ENCODE measurements around the gene UNC45A.

Gene UNC45A

DNA sequence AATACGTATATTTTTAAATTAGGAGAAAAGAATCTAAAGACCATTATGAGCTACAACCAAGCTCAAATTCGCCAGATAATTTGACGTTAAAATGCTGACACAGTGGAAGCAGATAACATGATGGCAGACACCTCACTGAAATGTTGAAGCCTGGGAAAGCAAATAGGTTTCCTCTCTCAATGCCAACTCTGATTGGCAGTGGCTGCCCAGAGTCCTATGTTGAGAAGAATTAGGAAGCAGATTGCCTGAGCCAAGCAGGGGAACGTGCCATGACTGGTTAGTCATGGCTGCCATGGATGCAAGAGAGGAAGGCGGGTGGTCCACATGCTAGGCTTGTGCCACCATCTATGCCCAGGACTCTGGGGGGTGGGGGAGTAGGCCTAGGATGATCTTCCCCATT, 3.2 kb downstream of the UNC45A start:
- no peak overlapping the region for H3K9ac ChIP-seq (ENCODE audit: low read depth, low read length)
- peaks cover 29% of the 10 kb centered on the region for H3K36me3 ChIP-seq (ENCODE audit: insufficient read depth, low read length)
- H3K4me1 ChIP-seq (ENCODE audit: insufficient read depth, low read length) = no peaks in the 10 kb centered on the region
- H3K9me3 ChIP-seq (ENCODE audit: control insufficient read depth, insufficient read depth, low read length) = no peaks in the 10 kb centered on the region

- Histone ChIP-seq H3K36me3 (ENCODE audit: insufficient read depth, low read length) (peaks cover 33% of the 10 kb centered on the region), H3K9ac (ENCODE audit: low read depth, low read length) (no peak overlapping the region), H3K9me3 (ENCODE audit: control insufficient read depth, insufficient read depth, low read length) (no peaks in the 10 kb centered on the region), H3K4me1 (ENCODE audit: insufficient read depth, low read length) (no peaks in the 10 kb centered on the region)
Measured at GRCh38 chr15:90939756-90940155, 4.7 kb downstream of the UNC45A start.

- peaks cover 38% of the 10 kb centered on the region for H3K36me3 ChIP-seq (ENCODE audit: insufficient read depth, low read length)
- no peaks in the 10 kb centered on the region for H3K9me3 ChIP-seq (ENCODE audit: control insufficient read depth, insufficient read depth, low read length)
- H3K9ac ChIP-seq (ENCODE audit: low read depth, low read length) = no peak overlapping the region
- H3K4me1 ChIP-seq (ENCODE audit: insufficient read depth, low read length) = no peaks in the 10 kb centered on the region
Measured at GRCh38 chr15:90941038-90941437, 6.0 kb downstream of the UNC45A start.

- Histone ChIP-seq H3K9ac (ENCODE audit: low read depth, low read length) (no peak overlapping the region), H3K4me1 (ENCODE audit: insufficient read depth, low read length) (no peaks in the 10 kb centered on the region), H3K36me3 (ENCODE audit: insufficient read depth, low read length) (peaks cover 43% of the 10 kb centered on the region), H3K9me3 (ENCODE audit: control insufficient read depth, insufficient read depth, low read length) (no peaks in the 10 kb centered on the region)
Measured at GRCh38 chr15:90942354-90943120, 7.5 kb downstream of the UNC45A start.

DNA sequence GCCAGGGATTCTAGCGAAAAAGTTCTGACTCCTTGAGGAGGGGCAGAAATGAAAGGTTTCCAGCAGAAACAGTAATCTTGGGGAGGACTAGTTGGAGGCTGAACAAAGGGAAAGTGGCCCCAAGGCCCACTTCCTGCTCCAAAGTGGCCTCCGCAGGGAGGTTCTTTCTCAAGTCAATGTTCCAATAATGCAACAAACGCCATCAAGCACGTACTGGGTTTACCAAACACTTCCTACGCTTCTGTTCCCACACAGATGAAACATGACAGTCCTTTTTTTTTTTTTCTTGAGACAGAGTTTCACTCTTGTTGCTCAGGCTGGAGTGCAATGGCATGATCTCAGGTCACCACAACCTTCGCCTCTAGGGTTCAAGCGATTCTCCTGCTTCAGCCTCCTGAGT, 10.0 kb downstream of the UNC45A start:
- Histone ChIP-seq H3K9ac (ENCODE audit: low read depth, low read length) (no peak overlapping the region), H3K9me3 (ENCODE audit: control insufficient read depth, insufficient read depth, low read length) (no peaks in the 10 kb centered on the region), H3K36me3 (ENCODE audit: insufficient read depth, low read length) (peaks cover 32% of the 10 kb centered on the region), H3K4me1 (ENCODE audit: insufficient read depth, low read length) (no peaks in the 10 kb centered on the region)

GRCh38 chr15:90946538-90946937, 11.5 kb downstream of the UNC45A start:
- Histone ChIP-seq H3K9ac (ENCODE audit: low read depth, low read length) (no peak overlapping the region), H3K4me1 (ENCODE audit: insufficient read depth, low read length) (no peaks in the 10 kb centered on the region), H3K36me3 (ENCODE audit: insufficient read depth, low read length) (peaks cover 27% of the 10 kb centered on the region), H3K9me3 (ENCODE audit: control insufficient read depth, insufficient read depth, low read length) (no peaks in the 10 kb centered on the region)

GRCh38 chr15:90946941-90947576, 12.0 kb downstream of the UNC45A start:
- H3K9ac ChIP-seq (ENCODE audit: low read depth, low read length) = no peak overlapping the region

DNA sequence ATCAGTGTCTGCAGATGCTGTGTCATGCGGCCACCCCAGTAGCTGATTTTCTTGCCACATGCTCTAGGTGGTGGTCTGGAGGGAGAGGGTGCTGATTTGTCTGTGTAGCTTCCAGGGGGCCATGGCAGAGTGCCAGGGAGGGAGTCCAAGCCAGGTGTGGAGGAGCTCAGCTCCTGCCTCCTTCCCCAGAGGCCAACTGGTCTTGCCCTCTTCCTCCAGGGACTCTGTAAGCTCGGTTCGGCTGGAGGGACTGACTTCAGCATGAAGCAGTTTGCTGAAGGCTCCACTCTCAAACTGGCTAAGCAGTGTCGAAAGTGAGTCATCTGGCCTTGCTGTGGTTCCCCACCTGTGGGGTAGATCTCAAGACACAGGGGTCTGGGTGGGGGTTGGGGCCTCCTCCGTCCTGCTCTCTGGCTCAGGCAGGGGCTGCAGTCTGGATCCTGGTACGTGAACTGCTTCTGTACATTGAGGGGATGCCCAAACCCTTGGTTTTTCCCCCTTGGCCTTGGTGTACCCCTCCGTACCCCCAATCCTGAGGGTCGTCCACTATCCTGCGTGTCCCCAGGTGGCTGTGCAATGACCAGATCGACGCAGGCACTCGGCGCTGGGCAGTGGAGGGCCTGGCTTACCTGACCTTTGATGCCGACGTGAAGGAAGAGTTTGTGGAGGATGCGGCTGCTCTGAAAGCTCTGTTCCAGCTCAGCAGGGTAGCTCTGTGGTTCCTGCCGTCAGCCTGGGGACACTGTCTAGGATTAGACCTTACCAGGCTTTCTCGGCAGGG, 12.7 kb downstream of the UNC45A start:
- Histone ChIP-seq H3K36me3 (ENCODE audit: insufficient read depth, low read length) (peaks cover 26% of the 10 kb centered on the region), H3K4me1 (ENCODE audit: insufficient read depth, low read length) (no peaks in the 10 kb centered on the region), H3K9me3 (ENCODE audit: control insufficient read depth, insufficient read depth, low read length) (no peaks in the 10 kb centered on the region), H3K9ac (ENCODE audit: low read depth, low read length) (no peak overlapping the region)

More at GRCh38 chr15:90946941-90947576, 12.0 kb downstream of the UNC45A start:
- no peaks in the 10 kb centered on the region for H3K4me1 ChIP-seq (ENCODE audit: insufficient read depth, low read length)
- H3K36me3 ChIP-seq (ENCODE audit: insufficient read depth, low read length) = peaks cover 31% of the 10 kb centered on the region
- no peaks in the 10 kb centered on the region for H3K9me3 ChIP-seq (ENCODE audit: control insufficient read depth, insufficient read depth, low read length)

- no peaks in the 10 kb centered on the region for H3K9me3 ChIP-seq (ENCODE audit: control insufficient read depth, insufficient read depth, low read length)
- peaks cover 26% of the 10 kb centered on the region for H3K36me3 ChIP-seq (ENCODE audit: insufficient read depth, low read length)
- H3K9ac ChIP-seq (ENCODE audit: low read depth, low read length) = no peak overlapping the region
- H3K4me1 ChIP-seq (ENCODE audit: insufficient read depth, low read length) = no peaks in the 10 kb centered on the region
Measured at GRCh38 chr15:90948506-90948905, 13.4 kb downstream of the UNC45A start.

GRCh38 chr15:90949979-90950675, 15.0 kb downstream of the UNC45A start:
- H3K4me1 ChIP-seq (ENCODE audit: insufficient read depth, low read length) = no peaks in the 10 kb centered on the region
- H3K9ac ChIP-seq (ENCODE audit: low read depth, low read length) = no peak overlapping the region
- no peaks in the 10 kb centered on the region for H3K9me3 ChIP-seq (ENCODE audit: control insufficient read depth, insufficient read depth, low read length)
- peaks cover 18% of the 10 kb centered on the region for H3K36me3 ChIP-seq (ENCODE audit: insufficient read depth, low read length)

GRCh38 chr15:90950676-90951075, 15.6 kb downstream of the UNC45A start:
- no peaks in the 10 kb centered on the region for H3K9me3 ChIP-seq (ENCODE audit: control insufficient read depth, insufficient read depth, low read length)
- H3K4me1 ChIP-seq (ENCODE audit: insufficient read depth, low read length) = no peaks in the 10 kb centered on the region
- no peak overlapping the region for H3K9ac ChIP-seq (ENCODE audit: low read depth, low read length)
- H3K36me3 ChIP-seq (ENCODE audit: insufficient read depth, low read length) = peaks cover 16% of the 10 kb centered on the region

DNA sequence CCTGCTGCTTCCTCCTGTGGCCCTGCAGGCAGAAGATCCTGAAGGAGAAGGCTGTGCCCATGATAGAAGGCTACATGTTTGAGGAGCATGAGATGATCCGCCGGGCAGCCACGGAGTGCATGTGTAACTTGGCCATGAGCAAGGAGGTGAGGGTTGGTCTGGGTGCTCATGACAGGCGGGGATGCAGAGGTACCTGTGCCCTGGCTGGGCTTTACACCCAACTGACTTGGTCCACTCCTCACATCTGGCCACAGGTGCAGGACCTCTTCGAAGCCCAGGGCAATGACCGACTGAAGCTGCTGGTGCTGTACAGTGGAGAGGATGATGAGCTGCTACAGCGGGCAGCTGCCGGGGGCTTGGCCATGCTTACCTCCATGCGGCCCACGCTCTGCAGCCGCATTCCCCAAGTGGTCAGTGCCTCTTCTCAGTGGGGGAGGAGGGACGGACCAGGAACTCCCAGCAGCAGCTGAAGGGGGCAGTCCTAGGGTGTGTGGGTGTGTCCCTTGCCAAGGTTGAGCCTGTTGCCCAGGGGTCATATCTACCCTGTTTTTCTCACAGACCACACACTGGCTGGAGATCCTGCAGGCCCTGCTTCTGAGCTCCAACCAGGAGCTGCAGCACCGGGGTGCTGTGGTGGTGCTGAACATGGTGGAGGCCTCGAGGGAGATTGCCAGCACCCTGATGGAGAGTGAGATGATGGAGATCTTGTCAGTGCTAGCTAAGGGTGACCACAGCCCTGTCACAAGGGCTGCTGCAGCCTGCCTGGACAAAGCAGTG, 18.0 kb downstream of the UNC45A start:
- Histone ChIP-seq H3K4me1 (ENCODE audit: insufficient read depth, low read length) (peaks cover 4% of the 10 kb centered on the region; the same call in 1 of the 2 replicates), H3K9me3 (ENCODE audit: control insufficient read depth, insufficient read depth, low read length) (no peaks in the 10 kb centered on the region), H3K9ac (ENCODE audit: low read depth, low read length) (no peak overlapping the region), H3K36me3 (ENCODE audit: insufficient read depth, low read length) (peaks cover 12% of the 10 kb centered on the region)

DNA sequence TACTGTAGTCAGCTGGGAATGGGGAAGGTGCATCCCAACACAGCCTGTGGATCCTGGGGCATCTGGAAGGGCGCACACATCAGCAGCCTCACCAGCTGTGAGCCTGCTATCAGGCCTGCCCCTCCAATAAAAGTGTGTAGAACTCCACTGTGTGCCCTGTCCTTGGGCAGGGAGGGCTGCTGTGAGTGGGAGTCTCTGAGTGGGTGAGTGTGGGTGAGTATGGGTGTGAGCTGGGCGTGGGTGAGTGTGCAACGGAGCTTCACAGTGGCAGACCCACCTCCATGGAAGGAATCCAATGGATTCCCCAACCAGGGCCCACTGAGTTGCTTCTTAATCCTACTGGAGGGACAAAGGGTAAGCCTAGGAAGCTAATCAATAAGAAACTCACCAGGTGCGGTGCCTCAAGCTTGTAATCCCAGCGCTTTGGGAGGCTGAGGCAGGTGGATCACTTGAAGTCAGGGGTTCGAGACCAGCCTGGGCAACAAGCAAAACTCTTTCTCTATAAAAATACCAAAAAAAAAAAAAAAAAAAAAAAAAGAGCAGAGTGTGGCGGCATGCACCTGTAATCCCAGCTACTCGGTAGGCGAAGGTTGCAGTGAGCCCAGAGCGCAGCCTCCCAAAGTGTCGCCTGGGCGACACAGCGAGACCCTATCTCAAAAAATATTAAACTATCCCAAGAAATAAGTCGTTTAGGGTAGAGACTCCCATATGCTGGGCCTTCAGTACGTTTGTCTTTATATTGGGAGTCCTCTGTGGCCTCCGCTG, 19.0 kb downstream of the UNC45A start:
- Histone ChIP-seq H3K4me1 (ENCODE audit: insufficient read depth, low read length) (peaks cover 4% of the 10 kb centered on the region; the same call in 1 of the 2 replicates), H3K36me3 (ENCODE audit: insufficient read depth, low read length) (peaks cover 12% of the 10 kb centered on the region; the same call in 1 of the 2 replicates), H3K9me3 (ENCODE audit: control insufficient read depth, insufficient read depth, low read length) (no peaks in the 10 kb centered on the region), H3K9ac (ENCODE audit: low read depth, low read length) (0 out of 2 replicates have a peak overlapping the region, but pooled peaks have one; percentile 68)
